GM12874 (cell line): ENCODE measurements around the gene HIC1.

Experiments used
- CTCF ChIP-seq: IDR thresholded peaks from 2 replicates; pipeline ENCODE4 v1.5.1; 2011; ENCODE audit warnings: low read depth, mild to moderate bottlenecking, control low read depth, low read length, moderate library complexity; ENCODE audit not compliant: insufficient read depth

The HIC1 gene

DNA sequence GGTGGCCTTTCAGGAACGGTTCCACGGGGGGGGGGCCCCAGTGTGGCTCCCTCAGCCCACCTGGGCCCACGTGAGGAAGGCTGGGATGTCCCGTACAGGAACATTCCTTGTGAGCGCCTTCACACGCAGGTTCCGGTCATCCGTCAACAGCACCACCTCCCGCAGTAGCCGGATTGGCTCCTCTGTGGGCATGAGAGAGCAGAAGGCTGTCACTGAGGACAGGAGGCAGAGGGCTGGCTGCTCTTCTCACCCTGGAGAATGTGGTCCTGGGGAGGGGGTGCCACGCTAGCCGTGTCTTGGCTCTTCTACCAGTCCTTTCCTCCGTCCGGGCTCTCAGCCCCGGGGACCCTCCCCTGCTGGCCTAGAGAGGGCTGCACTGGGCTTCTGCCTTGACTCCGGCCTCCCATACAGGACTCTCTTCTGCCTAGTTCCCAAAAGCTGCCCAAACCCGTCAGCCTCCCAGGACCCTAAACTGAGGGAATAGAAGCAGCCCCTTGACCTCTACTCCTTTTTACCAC is 6.6 kb downstream of the HIC1 start:
- no peak for TF ChIP-seq CTCF

DNA sequence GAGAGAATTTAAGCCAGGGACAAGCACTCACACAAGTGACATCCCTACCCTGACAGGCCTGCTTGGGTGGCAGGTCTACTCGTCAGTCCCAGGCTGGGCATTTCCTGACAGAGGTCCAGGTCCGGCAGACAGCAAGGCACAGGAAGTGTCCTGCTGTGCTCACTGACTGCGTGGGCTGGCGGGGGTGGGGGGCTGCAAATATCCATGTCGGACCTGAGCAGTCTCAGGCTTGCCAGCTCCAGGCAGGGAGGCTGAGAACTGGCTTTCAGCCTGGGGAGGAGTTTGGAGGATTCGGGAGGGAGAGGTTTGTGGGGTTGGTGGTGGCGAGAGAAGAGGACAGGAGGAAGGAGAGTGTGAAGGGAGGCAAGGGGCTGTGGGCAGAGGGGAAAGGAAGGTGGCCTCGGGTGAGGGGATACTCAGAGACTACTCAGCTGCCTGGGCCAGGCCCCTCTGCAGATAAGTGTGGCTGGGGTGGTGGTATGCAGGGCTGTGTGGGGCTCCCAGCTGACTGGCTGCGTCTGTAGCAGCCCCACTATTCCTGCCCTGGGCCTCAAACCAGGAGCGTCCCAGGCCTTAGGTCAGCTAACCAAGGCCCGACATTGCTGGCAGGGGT is 7.8 kb downstream of the HIC1 start:
- no peak for TF ChIP-seq CTCF

GRCh38 chr17:2063261-2064146 is 8.6 kb downstream of the HIC1 start:
- no peak for TF ChIP-seq CTCF

DNA sequence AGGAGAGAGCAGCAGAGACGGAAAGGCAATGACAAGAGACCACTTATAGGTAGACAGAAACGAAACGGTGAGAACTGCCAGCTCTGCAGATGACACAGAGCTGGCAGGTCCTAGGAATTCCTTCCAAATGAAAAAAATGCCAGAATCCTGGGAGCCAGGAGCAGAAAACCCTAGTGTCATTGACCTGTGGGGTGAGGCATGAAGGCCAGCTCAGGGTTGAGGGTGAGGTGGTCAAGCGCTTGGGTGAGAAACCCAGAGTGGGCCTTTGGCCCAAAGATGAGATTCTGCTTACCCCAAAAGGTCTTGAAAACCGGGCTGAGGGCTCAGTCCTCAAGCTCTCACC is 9.2 kb downstream of the HIC1 start:
- TF ChIP-seq CTCF = no peak

DNA sequence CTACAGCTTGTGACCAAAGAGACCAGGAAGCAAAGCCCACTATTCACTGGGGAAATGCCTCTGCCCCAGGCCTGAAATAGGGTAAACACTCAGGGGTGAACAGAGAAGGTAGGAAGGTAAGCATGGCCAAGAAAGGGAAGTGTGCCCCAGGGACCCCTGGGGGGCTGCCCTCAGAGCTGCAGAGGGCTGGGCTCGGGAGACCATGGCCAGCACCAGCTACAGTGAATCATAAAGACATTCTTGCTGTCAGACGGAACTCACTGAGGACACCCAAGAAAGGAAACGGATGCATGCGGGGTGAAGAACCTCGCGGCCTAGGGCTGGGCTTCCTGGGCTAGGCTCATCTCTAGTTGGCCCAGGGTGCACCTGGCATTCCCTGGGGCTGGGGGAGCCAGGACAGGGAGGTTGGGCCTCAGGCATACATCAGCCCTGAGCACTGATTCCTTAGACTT is 9.6 kb downstream of the HIC1 start:
- TF ChIP-seq CTCF = no peak

DNA sequence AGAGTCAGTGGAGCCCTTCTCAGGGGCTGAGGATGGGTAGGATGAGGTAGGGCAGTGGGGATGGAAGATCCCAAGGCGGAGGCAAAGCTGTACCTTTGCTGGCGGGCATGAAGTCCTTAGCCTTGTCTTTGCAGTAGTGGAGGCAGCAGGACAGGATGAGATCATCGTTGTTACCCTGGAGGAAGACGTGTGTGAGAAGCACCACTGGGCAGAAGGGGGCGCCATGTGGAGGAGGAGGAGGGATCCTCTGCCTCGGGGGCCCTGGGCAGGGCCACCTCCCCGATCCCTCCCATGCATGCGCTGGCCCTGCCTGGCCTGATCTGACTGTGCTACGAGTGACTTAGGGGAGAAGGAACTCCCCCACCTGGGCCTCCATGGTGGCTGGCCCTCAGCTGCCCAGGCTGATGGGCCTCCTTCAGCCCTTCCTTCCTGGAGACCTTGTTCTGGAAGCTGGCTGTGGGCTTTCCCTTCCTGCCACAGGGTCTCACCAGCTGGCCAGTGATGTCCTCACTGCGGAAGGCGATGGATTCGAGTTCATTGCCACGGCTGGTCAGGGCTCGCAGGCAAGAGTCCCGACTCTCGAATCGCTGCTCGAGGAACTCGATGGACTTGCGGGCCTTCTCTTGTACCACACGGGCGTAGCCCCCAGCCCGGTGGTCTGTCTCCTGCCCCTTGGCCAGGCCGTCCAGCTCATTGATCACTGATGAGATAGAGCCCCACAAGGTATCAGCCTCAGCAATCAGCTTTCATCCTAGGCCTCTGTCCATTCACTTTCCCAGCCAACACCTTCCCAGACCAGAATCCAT is 10.3 kb downstream of the HIC1 start:
- peak; percentile 80 for TF ChIP-seq CTCF

DNA sequence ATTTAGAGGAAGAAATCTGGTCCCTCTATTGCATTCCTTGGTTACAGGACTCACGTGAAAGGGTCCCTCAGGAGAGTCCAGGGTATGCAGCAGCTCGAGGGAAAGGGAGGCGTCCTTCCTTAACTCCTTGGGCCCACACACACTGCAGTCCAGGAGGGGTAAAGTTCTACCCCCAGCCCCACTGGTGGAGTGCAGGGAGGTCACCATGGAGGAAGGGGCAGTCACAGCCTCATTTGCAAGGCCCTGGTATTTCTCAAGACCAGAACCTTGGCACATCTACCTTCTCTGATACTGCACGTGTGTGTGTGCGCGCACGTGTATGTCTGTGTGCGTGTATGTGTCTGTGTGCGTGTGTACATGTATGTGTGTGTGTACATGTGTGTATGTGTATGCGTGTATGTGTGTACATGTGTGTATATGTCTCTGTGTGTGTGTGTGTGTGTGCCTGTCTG is 11.1 kb downstream of the HIC1 start:
- no peak for TF ChIP-seq CTCF
